Sigmoid colon (tissue), 4 donors: Measurements from ENCODE around the gene CCDC85C.

Experiments used
- POLR2AphosphoS5 ChIP-seq, 4 donors: sonication (generic); formaldehyde crosslinking; IDR thresholded peaks; one replicate each; pipeline ENCODE4 v1.6.1; 2017; ENCODE audit warnings: antibody characterized with exemption in 4 of 4
- TF ChIP-seq, protein P1 (sequence below), 4 experiments: fragments of 450-650 bp in 3 of 4; fragments of 200-600 bp in 1 of 4; IDR thresholded peaks; one replicate each; pipeline ENCODE4 v1.5.1; 2016 to 2019; ENCODE audit warnings: antibody characterized with exemption in 4 of 4, mild to moderate bottlenecking in 3 of 4, moderate library complexity in 2 of 4

DNA sequence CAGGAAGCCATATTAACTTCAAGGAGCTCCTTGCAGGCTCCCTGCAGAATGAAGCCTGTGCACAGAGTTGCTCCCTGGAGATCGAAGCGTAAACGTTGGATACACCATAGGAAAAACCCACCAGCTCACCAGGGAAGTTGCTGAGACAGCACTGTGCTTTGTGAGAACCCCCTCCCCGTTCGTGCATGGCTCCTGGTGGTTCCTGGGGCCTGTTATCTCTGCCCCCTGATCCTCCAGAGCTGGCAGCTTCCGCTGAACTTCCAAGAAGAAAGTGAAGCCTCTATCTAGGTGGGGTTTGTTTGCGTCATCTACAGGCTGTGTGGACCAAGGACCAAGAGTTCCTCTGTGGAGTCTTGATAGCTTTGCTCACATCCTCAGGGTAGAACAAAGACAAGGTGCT is 2.4 kb upstream of the CCDC85C start:
- TF ChIP-seq POLR2AphosphoS5 (IDR thresholded peaks at IDR 0.05) = no peak
- TF ChIP-seq, protein P1, sequence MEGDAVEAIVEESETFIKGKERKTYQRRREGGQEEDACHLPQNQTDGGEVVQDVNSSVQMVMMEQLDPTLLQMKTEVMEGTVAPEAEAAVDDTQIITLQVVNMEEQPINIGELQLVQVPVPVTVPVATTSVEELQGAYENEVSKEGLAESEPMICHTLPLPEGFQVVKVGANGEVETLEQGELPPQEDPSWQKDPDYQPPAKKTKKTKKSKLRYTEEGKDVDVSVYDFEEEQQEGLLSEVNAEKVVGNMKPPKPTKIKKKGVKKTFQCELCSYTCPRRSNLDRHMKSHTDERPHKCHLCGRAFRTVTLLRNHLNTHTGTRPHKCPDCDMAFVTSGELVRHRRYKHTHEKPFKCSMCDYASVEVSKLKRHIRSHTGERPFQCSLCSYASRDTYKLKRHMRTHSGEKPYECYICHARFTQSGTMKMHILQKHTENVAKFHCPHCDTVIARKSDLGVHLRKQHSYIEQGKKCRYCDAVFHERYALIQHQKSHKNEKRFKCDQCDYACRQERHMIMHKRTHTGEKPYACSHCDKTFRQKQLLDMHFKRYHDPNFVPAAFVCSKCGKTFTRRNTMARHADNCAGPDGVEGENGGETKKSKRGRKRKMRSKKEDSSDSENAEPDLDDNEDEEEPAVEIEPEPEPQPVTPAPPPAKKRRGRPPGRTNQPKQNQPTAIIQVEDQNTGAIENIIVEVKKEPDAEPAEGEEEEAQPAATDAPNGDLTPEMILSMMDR (IDR thresholded peaks at IDR 0.05) = no peak
